H1 (cell line): ENCODE data around the gene PABPN1. TPM values are rescaled to one million over a fixed set of nuclear protein-coding genes. Genes with fewer than 3 reads are reported as not detected.

ENCODE experiments used
- CTCF ChIA-PET: fragments of 300-600 bp; sonication (Branson Sonifier 250); formaldehyde crosslinking; loops from one replicate; lab custom pipeline; 2021; ENCODE audit not compliant: partially characterized antibody; lab: Charles Lee
- POLR2A ChIA-PET: fragments of 300-600 bp; sonication (Branson Sonifier 250); formaldehyde crosslinking; loops from one replicate; lab custom pipeline; 2021; ENCODE audit warnings: inconsistent platforms; ENCODE audit not compliant: partially characterized antibody; lab: Charles Lee
- DNase-seq, 2 experiments: peaks; one replicate each; pipeline versions ENCODE4 v3.0.0 to v3.0.0-alpha.2; 2010 to 2022; ENCODE audit warnings: low spot score in 2 of 2, low read depth in 1 of 2, mixed read lengths in 1 of 2
- FAIRE-seq: peaks from 2 replicates; lab custom pipeline; 2011; peaks lifted over from hg19 to GRCh38; lab: Jason Lieb, UNC
- H2AFZ ChIP-seq: 2 replicates; pipeline ENCODE4 v1.8.1; 2012; ENCODE audit warnings: low read length, inconsistent platforms
- H2AK5ac ChIP-seq: 2 replicates; pipeline ENCODE4 v1.6.1; 2013; ENCODE audit warnings: low read depth, low read length
- H2BK120ac ChIP-seq: replicated peaks from 2 replicates; pipeline ENCODE3; 2013; ENCODE audit warnings: low read depth, low read length, inconsistent platforms
- H2BK12ac ChIP-seq: 2 replicates; pipeline ENCODE4 v1.6.1; 2013; ENCODE audit warnings: low read depth, low read length
- H2BK15ac ChIP-seq: 2 replicates; pipeline ENCODE4 v1.6.1; 2013; ENCODE audit warnings: low read length
- H2BK20ac ChIP-seq: 2 replicates; pipeline ENCODE4 v1.6.1; 2013; ENCODE audit warnings: low read length
- H2BK5ac ChIP-seq: 2 replicates; pipeline ENCODE4 v1.6.1; 2013; ENCODE audit warnings: low read depth, low read length
- H3K14ac ChIP-seq: 2 replicates; pipeline ENCODE4 v1.6.1; 2013; ENCODE audit warnings: inconsistent platforms; ENCODE audit not compliant: insufficient read length
- H3K18ac ChIP-seq: 2 replicates; pipeline ENCODE4 v1.6.1; 2013; ENCODE audit warnings: low read length; ENCODE audit errors: extremely low read depth
- H3K23ac ChIP-seq: 2 replicates; pipeline ENCODE4 v1.6.1; 2013; ENCODE audit warnings: inconsistent platforms; ENCODE audit not compliant: insufficient read length
- H3K23me2 ChIP-seq: 2 replicates; pipeline ENCODE4 v1.6.1; 2013; ENCODE audit warnings: low read depth, low read length
- H3K27ac ChIP-seq: 2 replicates; pipeline ENCODE4 v1.6.1; 2011; ENCODE audit warnings: low read depth, low read length, inconsistent platforms
- H3K27me3 ChIP-seq, 4 experiments: replicated peaks in 1 of 4; 1 replicate in 1 of 4; 2 replicates in 3 of 4; pipeline versions ENCODE4 v1.6.1 to v1.8.1; 2011 to 2013; ENCODE audit warnings: low read length in 3 of 4, mild to moderate bottlenecking in 3 of 4, inconsistent platforms in 2 of 4, mixed read lengths in 2 of 4, moderate library complexity in 1 of 4; ENCODE audit not compliant: control insufficient read depth in 3 of 4, insufficient read depth in 3 of 4; ENCODE audit errors: extremely low read depth in 1 of 4
- H3K36me3 ChIP-seq, 4 experiments: 2 replicates each; pipeline versions ENCODE4 v1.6.1 to v1.8.1; 2011 to 2013; ENCODE audit warnings: mild to moderate bottlenecking in 4 of 4, low read length in 3 of 4, moderate library complexity in 2 of 4, control low read depth in 1 of 4, inconsistent platforms in 1 of 4; ENCODE audit not compliant: insufficient read depth in 4 of 4, control insufficient read depth in 2 of 4
- H3K4ac ChIP-seq: replicated peaks from 2 replicates; pipeline ENCODE3; 2013; ENCODE audit warnings: low read length, low read depth, mixed read lengths, inconsistent platforms; ENCODE audit not compliant: insufficient read length
- H3K4me1 ChIP-seq, 4 experiments: replicated peaks in 1 of 4; 1 replicate in 1 of 4; 2 replicates in 3 of 4; pipeline versions ENCODE4 v1.6.1 to v1.8.1; 2011 to 2013; ENCODE audit warnings: low read length in 3 of 4, inconsistent platforms in 2 of 4, mixed read lengths in 1 of 4; ENCODE audit not compliant: insufficient read depth in 4 of 4, control insufficient read depth in 3 of 4
- H3K4me2 ChIP-seq, 2 experiments: 2 replicates each; pipeline versions ENCODE4 v1.6.1 to v1.8.1; 2011 to 2013; ENCODE audit warnings: low read depth in 2 of 2, low read length in 2 of 2, control low read depth in 1 of 2, inconsistent platforms in 1 of 2, mild to moderate bottlenecking in 1 of 2; ENCODE audit not compliant: insufficient read depth in 1 of 2
- H3K4me3 ChIP-seq, 4 experiments: fragments of 200-600, 300-600 bp in 1 of 4; sonication (generic), shearing (Covaris generic), sonication (Bioruptor Twin) in 1 of 4; 2 replicates each; pipeline versions ENCODE4 v1.5.1 to v1.8.1; 2011 to 2016; ENCODE audit warnings: low read length in 4 of 4, low read depth in 3 of 4, control low read depth in 2 of 4, inconsistent platforms in 2 of 4, mild to moderate bottlenecking in 2 of 4, mixed read lengths in 1 of 4, moderate library complexity in 1 of 4; ENCODE audit not compliant: insufficient read depth in 2 of 4; ENCODE audit errors: extremely low read depth in 1 of 4
- H3K56ac ChIP-seq: replicated peaks from 2 replicates; pipeline ENCODE3; 2013; ENCODE audit warnings: low read depth, mild to moderate bottlenecking, mixed read lengths, low read length, inconsistent platforms; ENCODE audit not compliant: insufficient read length
- H3K79me1 ChIP-seq: 2 replicates; pipeline ENCODE4 v1.6.1; 2013; ENCODE audit warnings: low read depth, low read length, control low read depth
- H3K79me2 ChIP-seq, 2 experiments: 2 replicates each; pipeline versions ENCODE4 v1.6.1 to v1.8.1; 2012 to 2013; ENCODE audit warnings: low read length in 2 of 2, mild to moderate bottlenecking in 2 of 2, inconsistent platforms in 1 of 2; ENCODE audit not compliant: insufficient read depth in 2 of 2, control insufficient read depth in 1 of 2
- H3K9ac ChIP-seq, 4 experiments: replicated peaks in 1 of 4; 1 replicate in 1 of 4; 2 replicates in 3 of 4; pipeline versions ENCODE4 v1.6.1 to v1.8.1; 2011 to 2013; ENCODE audit warnings: low read depth in 3 of 4, low read length in 3 of 4, control low read depth in 2 of 4, mild to moderate bottlenecking in 2 of 4, moderate library complexity in 2 of 4, inconsistent platforms in 1 of 4; ENCODE audit errors: extremely low read depth in 1 of 4
- H3K9me3 ChIP-seq, 2 experiments: 2 replicates each; pipeline versions ENCODE4 v1.6.1 to v1.8.1; 2012 to 2013; ENCODE audit warnings: mild to moderate bottlenecking in 2 of 2, moderate library complexity in 2 of 2, control low read depth in 1 of 2, inconsistent platforms in 1 of 2, low read depth in 1 of 2, low read length in 1 of 2, mixed read lengths in 1 of 2; ENCODE audit not compliant: insufficient read depth in 2 of 2
- H4K20me1 ChIP-seq, 2 experiments: replicated peaks in 1 of 2; 2 replicates each; pipeline versions ENCODE3 to v1.8.1; 2011 to 2013; ENCODE audit warnings: inconsistent platforms in 2 of 2, low read length in 2 of 2, mild to moderate bottlenecking in 1 of 2; ENCODE audit not compliant: insufficient read depth in 2 of 2, control insufficient read depth in 1 of 2
- H4K5ac ChIP-seq: 2 replicates; pipeline ENCODE4 v1.6.1; 2013; ENCODE audit warnings: low read length, low read depth, mixed read lengths, inconsistent platforms; ENCODE audit not compliant: insufficient read length
- H4K8ac ChIP-seq: 2 replicates; pipeline ENCODE4 v1.8.0; 2013; ENCODE audit warnings: mild to moderate bottlenecking, moderate library complexity, low read length, inconsistent platforms; ENCODE audit not compliant: insufficient read depth; ENCODE audit errors: extremely low read depth
- H4K91ac ChIP-seq: replicated peaks from 2 replicates; pipeline ENCODE3; 2013; ENCODE audit warnings: low read length, mixed read lengths, inconsistent platforms; ENCODE audit not compliant: insufficient read length
- CEBPB ChIP-seq: IDR thresholded peaks from 2 replicates; pipeline ENCODE4 v1.6.1; 2012; ENCODE audit warnings: low read depth, low read length
- GABPA ChIP-seq: IDR thresholded peaks from 2 replicates; pipeline ENCODE4 v1.6.1; 2011; ENCODE audit warnings: mild to moderate bottlenecking, low read length, moderate library complexity, borderline replicate concordance; ENCODE audit not compliant: insufficient read depth
- KDM1A ChIP-seq: fragments of 200-600, 300-600 bp; sonication (generic); IDR thresholded peaks from 2 replicates; pipeline ENCODE4 v1.7.1; 2016; ENCODE audit warnings: mild to moderate bottlenecking, low read length, borderline replicate concordance
- MAFK ChIP-seq: IDR thresholded peaks from 2 replicates; pipeline ENCODE4 v1.6.1; 2012; ENCODE audit warnings: low read depth, mild to moderate bottlenecking, improper control_type of control experiment, low read length
- POU5F1 ChIP-seq: IDR thresholded peaks from 2 replicates; pipeline ENCODE4 v1.6.1; 2011; ENCODE audit warnings: low read depth, mild to moderate bottlenecking, low read length, moderate library complexity
- SIX5 ChIP-seq: IDR thresholded peaks from 2 replicates; pipeline ENCODE4 v1.6.1; 2011; ENCODE audit warnings: mild to moderate bottlenecking, low read depth, low read length
- TAF1 ChIP-seq: IDR thresholded peaks from 2 replicates; pipeline ENCODE4 v1.6.1; 2011; ENCODE audit warnings: mild to moderate bottlenecking, low read depth, low read length
- TCF12 ChIP-seq: IDR thresholded peaks from 2 replicates; pipeline ENCODE4 v1.6.1; 2011; ENCODE audit warnings: low read depth, mild to moderate bottlenecking, low read length
- YY1 ChIP-seq: IDR thresholded peaks from 2 replicates; pipeline ENCODE4 v1.6.1; 2011; ENCODE audit warnings: low read depth, mild to moderate bottlenecking, low read length
- WGBS, 2 experiments: shearing (Covaris generic) in 1 of 2; methylation state at CpG; one replicate each; pipeline versions ENCODE4 v1.1.6 to v1.1.7; 2013 to 2015; ENCODE audit warnings: low lambda C conversion rate in 2 of 2, mixed read lengths in 2 of 2, inconsistent platforms in 1 of 2, low coverage in 1 of 2, missing lambda C conversion rate in 1 of 2; ENCODE audit not compliant: insufficient replicate concordance in 2 of 2, insufficient coverage in 1 of 2, insufficient read length in 1 of 2; ENCODE audit errors: extremely low coverage in 1 of 2, missing lambda C conversion rate in 1 of 2; 5-methylcytosine and 5-hydroxymethylcytosine counted together
- polyA plus RNA-seq, 7 experiments: library from polyadenylated mRNA; depleted of rRNA in 3 of 7; stranded (reverse) in 5 of 7; unstranded in 2 of 7; fragments of >200 nt in 5 of 7; fragments of 200-250 nt in 2 of 7; gene quantifications; 1 replicate in 5 of 7; 2 replicates in 1 of 7; 4 replicates in 1 of 7; pipeline versions ENCODE4 v1.2.1 to v1.2.3, GENCODE V29; 2011 to 2013; ENCODE audit warnings: missing spikeins in 2 of 7, mixed read lengths in 2 of 7
- total RNA-seq: library from RNA; stranded (reverse); fragmentation: NEBNext Ultra II Directional; extraction: Animal tissue kit (Norgen Biotek cat#: 25700); gene quantifications from 2 replicates; pipeline ENCODE4 v1.2.1, GENCODE V29; 2021
- TF ChIP-seq, protein P1 (sequence below): IDR thresholded peaks from 2 replicates; pipeline ENCODE4 v1.6.1; 2011; ENCODE audit warnings: low read depth, mild to moderate bottlenecking, low read length; ENCODE audit not compliant: insufficient read depth

PABPN1 gene
- total and polyA plus RNA-seq, 2 of the 8 experiments (the other 6 are each of a cell fraction or from before 2014, with no cell fraction given) = 300 to 331 TPM

- Histone ChIP-seq H3K79me1 (no peaks in the 10 kb centered on the region), H3K4me3 (peak within 1 kb of the TSS; percentile 37 to 84 (median 73)), H3K23ac (no peak within 1 kb of the TSS), H4K8ac (peak within 1 kb of the TSS; percentile 19; the same call in 1 of the 2 replicates), H4K5ac (no peak within 1 kb of the TSS), H3K79me2 (no peaks in the 10 kb centered on the region), H2AFZ (0 out of 2 replicates have a peak within 1 kb of the TSS, but pooled peaks have one; percentile 19), H4K20me1 (peaks cover 0 to 3% of the 10 kb centered on the region in 2 experiments), H2BK12ac (peak within 1 kb of the TSS; percentile 50; the same call in 1 of the 2 replicates), H3K36me3 (peaks cover 0 to 10% (median 3%) of the 10 kb centered on the region in 4 experiments; a peak in 3 of 8 replicates), H2AK5ac (peak within 1 kb of the TSS; percentile 41; the same call in 1 of the 2 replicates), H2BK120ac (no peak within 1 kb of the TSS), H3K9me3 (no peaks in the 10 kb centered on the region), H3K14ac (no peak within 1 kb of the TSS), H3K4me2 (peak within 1 kb of the TSS; percentile 59 to 92), H2BK15ac (no peak within 1 kb of the TSS), H3K4ac (no peak within 1 kb of the TSS), H3K4me1 (peaks cover 0 to 3% (median 2%) of the 10 kb centered on the region in 4 experiments; a peak in 4 of 7 replicates), H3K27me3 (peaks cover 0 to 14% (median 10%) of the 10 kb centered on the region in 4 experiments; a peak in 6 of 7 replicates), H3K18ac (peak within 1 kb of the TSS; percentile 38), H2BK20ac (no peak within 1 kb of the TSS), H3K27ac (0 out of 2 replicates have a peak within 1 kb of the TSS, but pooled peaks have one; percentile 8), H2BK5ac (peak within 1 kb of the TSS; percentile 71; the same call in 1 of the 2 replicates), H3K56ac (peak within 1 kb of the TSS; percentile 34), H3K23me2 (peaks cover 10% of the 10 kb centered on the region), H4K91ac (no peak within 1 kb of the TSS), H3K9ac (peak within 1 kb of the TSS in 2 of 4 experiments; percentile 29 to 38; a peak in 4 of 7 replicates)
- POLR2A ChIA-PET = interaction anchor here (0.6 to 6.4 kb wide), 13 partner anchors 11 to 214 kb away, joined by 3 to 73 read pairs (median 4); partner anchors contain the start of genes CMTM5, EFS and PABPN1
- FAIRE-seq (no peak), DNase-seq (peak in 1 of 2 experiments; percentile 86)
- WGBS, 2 experiments = 7% methylated on average over 8 of the region's 42 CpGs; no CpG with 5 or more reads in 1 of the 2 experiments
- CTCF ChIA-PET = interaction anchor here (0.6 to 20.9 kb wide), 14 partner anchors 8 to 294 kb away, joined by 3 to 333 read pairs (median 4); partner anchors contain the start of genes CMTM5, IL25, MYH7 and PABPN1
- TF ChIP-seq YY1 (no peak), MAFK (no peak), TCF12 (no peak), GABPA (no peak), SIX5 (no peak), CEBPB (no peak), KDM1A (no peak), POU5F1 (no peak), TAF1 (peak; percentile 85)
- TF ChIP-seq, protein P1, sequence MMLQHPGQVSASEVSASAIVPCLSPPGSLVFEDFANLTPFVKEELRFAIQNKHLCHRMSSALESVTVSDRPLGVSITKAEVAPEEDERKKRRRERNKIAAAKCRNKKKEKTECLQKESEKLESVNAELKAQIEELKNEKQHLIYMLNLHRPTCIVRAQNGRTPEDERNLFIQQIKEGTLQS = no peak
Observed at GRCh38 chr14:23352506-23353432, 31.5 kb downstream of the PABPN1 start, which contains the start of gene SLC22A17. TSS of gene SLC22A17 (minus strand) at chr14:23352887.
